NT2/D1 (cell line): ENCODE results near the gene PARVG.

Experiments used
- DNase-seq: peaks from one replicate; pipeline ENCODE4 v3.0.0-alpha.2; 2011; ENCODE audit warnings: low read depth, low spot score
- H3K27me3 ChIP-seq: 2 replicates; pipeline ENCODE4 v1.6.0; 2011; ENCODE audit warnings: mild to moderate bottlenecking; ENCODE audit not compliant: insufficient read length, insufficient read depth
- H3K36me3 ChIP-seq: 2 replicates; pipeline ENCODE4 v1.6.1; 2011; ENCODE audit warnings: mild to moderate bottlenecking, low read length, mixed read lengths; ENCODE audit not compliant: insufficient read depth, insufficient read length
- H3K4me1 ChIP-seq: 2 replicates; pipeline ENCODE4 v1.5.1; 2011; ENCODE audit not compliant: insufficient read depth, insufficient read length
- H3K4me3 ChIP-seq: 2 replicates; pipeline ENCODE4 v1.5.1; 2011; ENCODE audit warnings: low read depth; ENCODE audit not compliant: insufficient read length
- H3K9ac ChIP-seq: 2 replicates; pipeline ENCODE4 v1.6.0; 2011; ENCODE audit warnings: low read depth; ENCODE audit not compliant: insufficient read length
- H3K9me3 ChIP-seq: 2 replicates; pipeline ENCODE4 v1.5.1; 2011; ENCODE audit warnings: mild to moderate bottlenecking, low read length; ENCODE audit not compliant: insufficient read depth
- SUZ12 ChIP-seq: IDR thresholded peaks from 2 replicates; pipeline ENCODE4 v1.6.1; 2011; ENCODE audit not compliant: insufficient read length, insufficient read depth; ENCODE audit errors: extremely low read depth
- YY1 ChIP-seq: IDR thresholded peaks from 2 replicates; pipeline ENCODE4 v1.6.1; 2011; ENCODE audit not compliant: insufficient read length, insufficient read depth
- ZNF274 ChIP-seq: IDR thresholded peaks from 2 replicates; pipeline ENCODE4 v1.6.1; 2011; ENCODE audit warnings: mild to moderate bottlenecking, low read depth, low read length

PARVG gene

GRCh38 chr22:44145544-44145943 lies 35.2 kb upstream of the PARVG start:
- Histone ChIP-seq H3K36me3 (no peaks in the 10 kb centered on the region), H3K9me3 (no peaks in the 10 kb centered on the region), H3K4me3 (no peak overlapping the region), H3K4me1 (peaks cover 33% of the 10 kb centered on the region), H3K27me3 (no peaks in the 10 kb centered on the region), H3K9ac (peak overlapping the region; percentile 32)
- no peak for DNase-seq
- TF ChIP-seq SUZ12 (no peak), ZNF274 (no peak), YY1 (no peak)

GRCh38 chr22:44146088-44146861 lies 34.5 kb upstream of the PARVG start:
- peak overlapping the region; percentile 12 for H3K4me3 ChIP-seq
- DNase-seq = peak; percentile 49
- H3K9ac ChIP-seq = peak overlapping the region; percentile 64
- H3K9me3 ChIP-seq = no peaks in the 10 kb centered on the region
- H3K27me3 ChIP-seq = no peaks in the 10 kb centered on the region
- no peaks in the 10 kb centered on the region for H3K36me3 ChIP-seq
- H3K4me1 ChIP-seq = peaks cover 33% of the 10 kb centered on the region
- TF ChIP-seq SUZ12 = no peak
- no peak for TF ChIP-seq ZNF274
- TF ChIP-seq YY1 = no peak

- H3K9me3 ChIP-seq = no peaks in the 10 kb centered on the region
- TF ChIP-seq SUZ12 (no peak), YY1 (no peak), ZNF274 (no peak)
- peaks cover 33% of the 10 kb centered on the region for H3K4me1 ChIP-seq
- H3K4me3 ChIP-seq = no peak overlapping the region
- no peak for DNase-seq
- no peaks in the 10 kb centered on the region for H3K36me3 ChIP-seq
- H3K27me3 ChIP-seq = no peaks in the 10 kb centered on the region
- peak overlapping the region; percentile 64 for H3K9ac ChIP-seq
Measured at GRCh38 chr22:44147008-44147645, 33.6 kb upstream of the PARVG start.

GRCh38 chr22:44147821-44148574 lies 32.7 kb upstream of the PARVG start:
- Histone ChIP-seq H3K9me3 (no peaks in the 10 kb centered on the region), H3K4me3 (peak overlapping the region; percentile 13), H3K4me1 (peaks cover 30% of the 10 kb centered on the region), H3K9ac (no peak overlapping the region), H3K36me3 (no peaks in the 10 kb centered on the region), H3K27me3 (no peaks in the 10 kb centered on the region)
- DNase-seq = peak; percentile 90
- no peak for TF ChIP-seq ZNF274
- TF ChIP-seq YY1 = no peak
- TF ChIP-seq SUZ12 = no peak

GRCh38 chr22:44151676-44152075 lies 29.0 kb upstream of the PARVG start:
- no peak overlapping the region for H3K4me3 ChIP-seq
- H3K27me3 ChIP-seq = no peaks in the 10 kb centered on the region
- no peaks in the 10 kb centered on the region for H3K9me3 ChIP-seq
- no peaks in the 10 kb centered on the region for H3K36me3 ChIP-seq
- no peak for TF ChIP-seq SUZ12
- TF ChIP-seq ZNF274 = no peak
- no peak for TF ChIP-seq YY1
- H3K9ac ChIP-seq = no peak overlapping the region
- H3K4me1 ChIP-seq = peaks cover 12% of the 10 kb centered on the region
- no peak for DNase-seq

GRCh38 chr22:44153710-44154109 lies 27.0 kb upstream of the PARVG start:
- TF ChIP-seq YY1 (no peak), ZNF274 (no peak), SUZ12 (no peak)
- Histone ChIP-seq H3K27me3 (no peaks in the 10 kb centered on the region), H3K9me3 (no peaks in the 10 kb centered on the region), H3K4me1 (peaks cover 5% of the 10 kb centered on the region), H3K9ac (no peak overlapping the region), H3K4me3 (no peak overlapping the region), H3K36me3 (no peaks in the 10 kb centered on the region)
- DNase-seq = no peak

GRCh38 chr22:44154436-44154942 lies 26.2 kb upstream of the PARVG start:
- no peak for DNase-seq
- Histone ChIP-seq H3K9me3 (no peaks in the 10 kb centered on the region), H3K4me3 (no peak overlapping the region), H3K4me1 (peaks cover 5% of the 10 kb centered on the region), H3K27me3 (no peaks in the 10 kb centered on the region), H3K9ac (no peak overlapping the region), H3K36me3 (no peaks in the 10 kb centered on the region)
- TF ChIP-seq SUZ12 (no peak), ZNF274 (no peak), YY1 (no peak)
